ENCODE results near the gene GPATCH8. TPM values are rescaled to one million over a fixed set of nuclear protein-coding genes. Genes with fewer than 3 reads are reported as not detected.

Gene GPATCH8
- total RNA-seq, 1 donor from 2014 or later: 44.1 TPM

GRCh38 chr17:44387804-44388203, 115.4 kb downstream of the GPATCH8 start:
- Mint-ChIP-seq H3K4me1 (peaks cover 10% of the 10 kb centered on the region), H3K9me3 (peaks cover 3% of the 10 kb centered on the region), H3K27me3 (ENCODE audit: insufficient read depth, low read depth) (peaks cover 13% of the 10 kb centered on the region), H3K27ac (no peak overlapping the region), H3K4me3 (no peak overlapping the region), H3K36me3 (no peaks in the 10 kb centered on the region)
- H3F3A ChIP-seq (ENCODE audit: low read depth): peaks cover 17% of the 10 kb centered on the region
- peaks cover 41% of the 10 kb centered on the region for H3K27me3 ChIP-seq
- DNase-seq (ENCODE audit: low spot score): no peak
- H3K79me2 ChIP-seq (ENCODE audit: low read depth): no peaks in the 10 kb centered on the region
- peaks cover 6% of the 10 kb centered on the region for H3K4me1 ChIP-seq
- no peak overlapping the region for H2AFZ ChIP-seq (replicated peaks)
- H3K27ac ChIP-seq: no peak overlapping the region
- H3K4me2 ChIP-seq: no peak overlapping the region
- H3K4me3 ChIP-seq: no peak overlapping the region
- TF ChIP-seq EZH2 (IDR thresholded peaks at IDR 0.05) (no peak), CTCF (IDR thresholded peaks at IDR 0.05) (no peak), EZH2phosphoT487 (IDR thresholded peaks at IDR 0.05) (no peak)
- H3K36me3 ChIP-seq: no peaks in the 10 kb centered on the region
- no peaks in the 10 kb centered on the region for H4K20me1 ChIP-seq (ENCODE audit: low read depth)
- no peaks in the 10 kb centered on the region for H3K9me3 ChIP-seq (ENCODE audit: low read depth)
- no peak overlapping the region for H3K9ac ChIP-seq

- Mint-ChIP-seq H3K9me3 (peaks cover 3% of the 10 kb centered on the region), H3K4me3 (peak overlapping the region; percentile 86), H3K36me3 (no peaks in the 10 kb centered on the region), H3K27me3 (ENCODE audit: insufficient read depth, low read depth) (peaks cover 16% of the 10 kb centered on the region), H3K4me1 (peaks cover 10% of the 10 kb centered on the region), H3K27ac (no peak overlapping the region)
- Histone ChIP-seq H3K9ac (no peak overlapping the region), H3K4me1 (peaks cover 6% of the 10 kb centered on the region), H3K4me2 (peak overlapping the region; percentile 72), H3F3A (ENCODE audit: low read depth) (peaks cover 17% of the 10 kb centered on the region), H3K9me3 (ENCODE audit: low read depth) (no peaks in the 10 kb centered on the region), H2AFZ (replicated peaks) (peak overlapping the region; percentile 81), H4K20me1 (ENCODE audit: low read depth) (no peaks in the 10 kb centered on the region), H3K4me3 (peak overlapping the region; percentile 50), H3K79me2 (ENCODE audit: low read depth) (no peaks in the 10 kb centered on the region), H3K27ac (no peak overlapping the region), H3K27me3 (peaks cover 47% of the 10 kb centered on the region), H3K36me3 (no peaks in the 10 kb centered on the region)
- TF ChIP-seq EZH2phosphoT487 (IDR thresholded peaks at IDR 0.05) (no peak), EZH2 (IDR thresholded peaks at IDR 0.05) (no peak), CTCF (IDR thresholded peaks at IDR 0.05) (no peak)
- DNase-seq (ENCODE audit: low spot score): no peak
These were observed 117.1 kb downstream of the GPATCH8 start for GRCh38 chr17:44386182-44386525.

GRCh38 chr17:44385287-44386181, 117.7 kb downstream of the GPATCH8 start:
- no peak overlapping the region for H3K27ac ChIP-seq
- Mint-ChIP-seq H3K9me3 (peaks cover 3% of the 10 kb centered on the region), H3K4me1 (peaks cover 10% of the 10 kb centered on the region), H3K27ac (no peak overlapping the region), H3K36me3 (no peaks in the 10 kb centered on the region), H3K4me3 (peak overlapping the region; percentile 86), H3K27me3 (ENCODE audit: insufficient read depth, low read depth) (peaks cover 16% of the 10 kb centered on the region)
- H3K36me3 ChIP-seq: no peaks in the 10 kb centered on the region
- no peak overlapping the region for H3K9ac ChIP-seq
- H2AFZ ChIP-seq (replicated peaks): peak overlapping the region; percentile 81
- H3K4me2 ChIP-seq: peak overlapping the region; percentile 72
- H3F3A ChIP-seq (ENCODE audit: low read depth): peaks cover 17% of the 10 kb centered on the region
- no peaks in the 10 kb centered on the region for H3K79me2 ChIP-seq (ENCODE audit: low read depth)
- DNase-seq (ENCODE audit: low spot score): peak; percentile 94
- peaks cover 6% of the 10 kb centered on the region for H3K4me1 ChIP-seq
- peaks cover 47% of the 10 kb centered on the region for H3K27me3 ChIP-seq
- TF ChIP-seq EZH2 (IDR thresholded peaks at IDR 0.05): peak; percentile 6
- TF ChIP-seq EZH2phosphoT487 (IDR thresholded peaks at IDR 0.05): no peak
- peak; percentile 36 for TF ChIP-seq CTCF (IDR thresholded peaks at IDR 0.05)
- peak overlapping the region; percentile 50 for H3K4me3 ChIP-seq
- no peaks in the 10 kb centered on the region for H3K9me3 ChIP-seq (ENCODE audit: low read depth)
- H4K20me1 ChIP-seq (ENCODE audit: low read depth): no peaks in the 10 kb centered on the region

All from neural progenitor cell (in vitro differentiated cells).